GM21576 (cell line): ENCODE data around the gene EIF3L.

Experiments used
- ATAC-seq: cut with Tn5 transposase; IDR thresholded peaks from one replicate; pipeline ENCODE4 v1.9.1; 2021; ENCODE audit warnings: mild to moderate bottlenecking, moderate library complexity; ENCODE audit not compliant: unreplicated experiment

EIF3L gene

DNA sequence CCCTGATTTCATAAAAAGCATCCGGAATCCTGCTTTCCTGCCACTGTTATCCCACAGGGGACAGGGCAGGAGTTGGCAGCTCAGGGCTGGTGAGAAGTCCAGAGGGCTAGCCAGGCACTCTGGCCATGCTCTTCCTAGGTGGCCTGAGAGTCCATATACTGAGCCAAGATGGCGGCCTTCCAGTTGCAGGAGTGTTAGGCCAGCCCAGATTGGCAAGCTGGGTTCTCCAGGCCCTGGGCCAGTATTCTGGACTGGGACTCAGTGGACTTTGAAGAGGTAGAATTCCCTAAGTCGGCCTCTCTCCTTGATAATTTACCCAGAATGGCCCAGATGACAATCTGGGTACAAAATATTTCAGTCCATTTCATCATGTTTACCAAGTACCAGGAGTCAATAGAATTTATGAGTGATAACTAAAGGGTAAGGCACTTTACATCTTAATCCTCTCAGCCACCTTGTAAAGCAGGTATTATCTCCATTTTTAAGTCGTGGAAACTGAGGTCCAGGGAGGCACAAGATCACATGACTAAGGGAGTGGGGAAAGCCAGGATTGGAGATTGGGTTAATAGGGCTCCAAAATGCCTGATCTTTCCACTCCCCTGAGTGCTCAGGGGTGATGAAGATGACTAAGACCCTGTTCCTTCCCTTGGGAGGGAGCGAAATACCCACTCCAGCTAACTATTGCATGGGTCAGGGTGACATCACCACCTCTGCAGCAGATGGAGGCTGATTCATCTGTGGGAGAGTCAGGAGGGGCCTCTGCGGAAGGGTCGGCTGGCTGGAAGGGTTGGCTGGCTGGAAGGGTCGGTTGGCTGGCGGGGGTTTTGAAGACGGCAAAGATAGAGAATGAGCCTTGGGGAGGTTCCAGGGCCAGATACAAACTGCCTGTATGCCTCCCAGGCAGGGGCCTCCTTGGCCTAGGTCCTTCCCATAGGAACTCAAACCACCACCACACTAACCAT is 55.6 kb downstream of the EIF3L start:
- ATAC-seq = no peak

DNA sequence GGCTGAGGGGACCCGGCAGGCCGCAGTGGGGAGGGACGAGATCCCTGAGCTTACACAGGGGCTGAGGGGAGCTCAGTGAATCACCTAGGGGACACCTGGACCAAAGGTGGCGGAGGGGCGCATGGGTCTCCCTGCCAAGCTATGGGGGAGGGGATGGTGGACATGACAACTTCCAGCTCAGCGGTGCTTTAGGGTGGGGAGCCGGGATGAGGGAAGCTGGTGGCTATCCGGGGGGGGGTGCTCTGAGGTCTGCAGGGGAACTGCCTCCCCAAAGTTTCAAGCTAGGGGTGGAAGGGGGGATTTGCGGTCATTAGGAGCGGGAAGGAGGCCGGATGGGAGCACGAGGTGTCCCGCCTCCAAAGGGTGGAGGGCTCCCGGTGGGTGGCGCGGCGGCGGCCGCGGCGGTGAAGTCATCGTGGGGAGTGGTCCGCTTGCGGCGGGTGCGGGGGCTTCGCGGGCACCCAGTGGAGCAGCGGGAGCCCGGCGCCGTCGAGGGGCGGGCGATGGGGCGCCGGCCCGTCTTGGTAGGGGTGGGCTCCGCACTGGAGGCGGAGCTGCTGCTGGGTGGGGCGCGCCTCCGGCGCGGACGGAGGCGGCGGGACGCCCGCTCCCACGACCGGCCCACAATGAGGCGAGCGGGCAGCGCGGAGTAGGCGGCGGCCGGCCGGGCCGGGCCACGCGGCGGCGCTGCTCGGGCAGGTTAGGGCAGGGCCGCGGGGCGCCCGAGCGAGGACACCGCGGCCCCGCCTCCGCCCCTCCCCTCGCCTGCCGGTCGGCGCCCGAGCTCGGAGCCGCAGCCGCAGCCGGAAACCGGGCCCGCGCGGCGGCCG is 56.5 kb downstream of the EIF3L start, which contains the start of gene MICALL1:
MICALL1 (plus strand) TSS at position 764 of the 830 bp plus-strand sequence. CDS start 126 bp downstream, outside the sequence.
- peak; percentile 74 for ATAC-seq

DNA sequence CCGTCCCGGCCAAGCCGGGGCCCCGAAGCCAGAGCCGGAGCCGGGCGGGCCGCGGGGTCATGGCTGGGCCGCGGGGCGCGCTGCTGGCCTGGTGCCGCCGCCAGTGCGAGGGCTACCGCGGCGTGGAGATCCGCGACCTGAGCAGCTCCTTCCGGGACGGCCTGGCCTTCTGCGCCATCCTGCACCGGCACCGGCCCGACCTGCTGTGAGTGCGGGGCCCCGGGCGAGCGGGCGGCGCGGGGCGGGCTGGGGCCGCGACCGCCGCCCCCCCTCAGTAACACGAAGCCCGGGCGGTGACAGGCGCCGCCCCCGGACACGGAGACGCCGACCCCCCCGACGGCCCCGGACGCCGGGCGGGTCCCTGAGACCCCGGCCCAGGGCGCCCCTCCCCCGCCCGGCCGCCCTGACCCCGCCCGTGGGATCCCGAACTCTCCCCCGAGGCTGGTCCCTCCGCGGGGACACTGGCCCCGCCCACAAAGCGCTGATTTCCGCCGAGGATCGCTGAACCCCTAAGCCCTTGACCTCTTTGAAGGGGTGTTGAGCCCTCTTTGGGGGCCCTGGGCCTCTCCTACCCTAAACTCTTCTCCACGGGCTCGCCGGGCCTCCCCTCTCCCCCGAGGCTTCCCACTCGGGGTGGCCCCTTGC is 57.3 kb downstream of the EIF3L start:
- no peak for ATAC-seq

DNA sequence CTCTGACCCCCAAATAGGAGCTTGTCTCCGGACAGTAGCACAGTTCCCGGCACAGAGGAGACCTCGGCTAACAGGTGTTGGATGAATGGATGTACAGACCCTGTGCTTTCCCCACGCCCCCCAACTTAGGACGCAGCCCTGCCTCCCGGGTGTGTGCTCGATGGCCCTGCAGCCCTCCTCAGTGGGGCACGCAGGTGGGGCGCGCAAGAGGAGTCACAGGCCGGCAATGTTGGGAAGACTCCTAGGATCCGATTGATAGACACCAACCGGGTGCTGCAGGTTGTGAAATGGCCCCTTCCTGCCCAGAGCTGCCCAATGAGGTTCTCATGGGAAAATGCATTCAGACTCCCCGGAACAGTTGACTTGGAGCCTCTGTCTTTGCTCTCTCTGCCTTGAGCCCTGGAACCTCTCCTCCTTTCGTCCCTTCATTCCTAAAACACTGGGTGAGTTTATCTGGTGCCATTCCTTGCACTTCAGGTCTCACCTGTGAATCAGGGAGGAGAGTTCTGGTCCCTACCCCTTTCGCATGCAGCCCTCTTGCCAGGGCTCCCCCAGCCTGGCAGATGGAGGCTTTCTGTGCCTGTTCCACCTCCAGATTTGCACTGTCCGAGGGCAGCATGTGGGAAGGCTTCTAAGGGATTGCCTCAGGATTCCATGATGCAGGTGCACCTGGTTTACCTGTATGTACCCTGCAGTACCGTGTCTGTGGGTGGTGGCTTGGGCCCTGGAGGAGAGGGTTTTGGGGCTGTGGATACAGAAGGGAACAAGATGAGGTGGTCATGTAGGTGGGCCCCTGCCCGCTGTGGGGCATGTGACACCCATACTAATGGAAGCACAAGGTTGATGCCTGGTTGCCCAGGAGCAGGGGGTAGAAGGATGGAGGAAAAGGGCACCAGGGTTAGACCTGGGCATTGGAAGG is 58.1 kb downstream of the EIF3L start:
- no peak for ATAC-seq

DNA sequence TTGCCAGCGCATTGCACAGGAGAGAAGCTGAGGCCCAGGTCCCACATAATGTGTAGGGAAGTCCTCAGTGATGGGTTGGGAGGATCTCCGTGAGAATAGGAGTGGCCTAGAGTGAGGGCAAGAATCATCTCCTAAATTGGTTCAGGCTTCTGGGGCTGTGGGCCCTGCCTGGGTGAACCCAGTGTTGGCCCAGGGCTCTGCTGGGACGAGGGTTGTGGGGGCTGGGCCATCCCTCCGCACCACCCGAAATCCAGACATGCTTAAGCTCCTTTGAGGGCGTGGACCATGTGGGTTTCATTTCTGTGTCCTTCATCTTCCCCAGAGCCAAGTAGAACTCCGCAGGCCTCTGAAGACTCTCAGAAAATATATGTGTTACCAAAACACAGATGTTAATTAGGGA is 60.5 kb downstream of the EIF3L start:
- ATAC-seq = no peak

DNA sequence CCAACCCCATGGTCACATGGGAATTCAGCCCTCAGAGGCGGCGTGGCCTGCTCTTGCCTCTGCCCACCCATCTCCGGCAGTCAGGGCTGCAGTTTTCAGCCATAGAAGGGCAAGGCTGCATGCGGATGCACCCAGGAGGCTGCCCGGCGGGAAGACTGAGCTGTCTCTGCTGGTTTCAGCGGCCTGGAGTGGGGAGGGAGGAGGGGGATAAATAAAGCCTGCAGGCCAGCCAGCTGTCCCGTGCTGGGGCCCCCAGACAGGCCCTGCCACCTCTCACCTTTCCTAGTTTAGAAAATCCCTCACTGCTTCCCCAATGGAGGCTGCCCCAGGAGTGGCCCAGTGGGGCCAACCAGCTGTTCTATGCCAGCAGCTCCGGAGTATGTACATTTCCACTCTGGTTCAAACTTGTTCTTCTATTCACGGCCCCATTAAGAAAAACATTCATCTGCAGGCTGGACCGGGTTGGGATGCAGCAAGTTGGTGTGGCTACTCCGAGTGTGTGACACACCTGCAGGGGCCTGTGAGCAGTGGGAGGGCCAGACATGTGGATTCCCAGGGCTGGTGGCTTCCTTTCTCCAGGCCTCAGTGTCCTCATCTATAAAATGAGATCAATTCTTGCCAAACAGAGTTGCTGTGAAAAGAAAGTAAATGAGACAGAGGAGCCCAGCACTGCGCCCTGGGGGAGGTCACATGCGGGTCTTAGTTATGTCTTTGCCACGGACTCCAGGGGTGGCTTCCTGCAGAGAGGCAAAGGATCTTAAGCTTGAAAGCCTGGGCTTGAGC is 61.9 kb downstream of the EIF3L start:
- no peak for ATAC-seq

DNA sequence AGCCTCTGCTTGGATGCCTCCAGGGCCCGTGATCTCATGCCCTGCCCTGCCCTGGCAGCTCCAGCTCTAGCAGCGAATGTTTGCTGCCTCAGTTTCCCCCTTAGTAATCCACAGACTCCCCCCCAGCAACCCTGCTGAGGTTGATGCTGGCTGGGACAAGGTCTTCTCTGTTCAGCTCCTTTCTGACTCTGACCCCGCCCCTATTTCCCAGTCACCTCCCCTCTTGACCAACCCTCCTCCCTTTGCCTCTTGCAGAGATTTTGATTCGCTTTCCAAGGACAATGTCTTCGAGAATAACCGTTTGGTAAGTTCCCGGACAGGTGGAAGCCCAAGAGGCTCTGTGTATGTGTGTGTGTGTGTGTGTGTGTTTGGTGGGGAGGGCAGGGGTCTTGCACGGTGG is 62.5 kb downstream of the EIF3L start:
- no peak for ATAC-seq

DNA sequence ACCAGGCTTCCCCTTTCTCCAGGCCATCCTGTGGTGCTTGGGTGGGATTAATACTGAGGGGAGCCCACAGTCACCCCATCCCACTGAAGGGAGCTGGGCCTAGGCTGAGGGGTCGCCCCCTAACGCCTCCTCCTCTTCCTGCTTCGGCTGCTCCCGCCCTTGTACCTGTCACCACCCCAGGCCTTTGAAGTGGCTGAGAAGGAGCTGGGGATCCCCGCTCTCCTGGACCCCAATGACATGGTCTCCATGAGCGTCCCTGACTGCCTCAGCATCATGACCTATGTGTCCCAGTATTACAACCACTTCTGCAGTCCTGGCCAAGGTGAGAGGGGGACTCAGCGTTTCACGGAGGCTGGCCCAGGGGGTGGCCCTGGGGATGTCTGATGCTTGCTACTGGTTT is 63.0 kb downstream of the EIF3L start:
- no peak for ATAC-seq

DNA sequence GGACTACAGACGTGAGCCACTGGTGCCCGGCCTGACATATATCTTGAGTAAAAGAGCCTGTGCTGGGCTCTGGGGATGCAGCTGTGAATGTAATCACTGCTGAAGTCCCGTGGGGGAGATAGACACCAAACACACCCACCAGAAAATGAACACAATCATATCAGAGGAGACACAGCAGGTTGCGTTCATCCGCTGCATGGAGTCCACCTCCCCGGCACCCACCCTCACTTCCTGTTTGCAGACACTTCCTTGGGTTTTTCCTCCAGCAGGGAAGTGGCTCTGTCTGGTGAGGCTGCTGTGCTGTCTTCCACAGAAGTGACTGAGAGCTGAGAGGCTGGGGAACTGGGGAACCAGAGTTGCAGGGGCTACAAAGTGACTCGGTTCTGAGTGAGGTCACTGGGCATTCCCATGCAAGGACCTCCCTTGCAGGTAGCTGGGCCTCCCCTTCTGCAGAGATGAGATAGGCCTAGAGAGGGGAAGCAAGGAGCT is 64.1 kb downstream of the EIF3L start:
- no peak for ATAC-seq

DNA sequence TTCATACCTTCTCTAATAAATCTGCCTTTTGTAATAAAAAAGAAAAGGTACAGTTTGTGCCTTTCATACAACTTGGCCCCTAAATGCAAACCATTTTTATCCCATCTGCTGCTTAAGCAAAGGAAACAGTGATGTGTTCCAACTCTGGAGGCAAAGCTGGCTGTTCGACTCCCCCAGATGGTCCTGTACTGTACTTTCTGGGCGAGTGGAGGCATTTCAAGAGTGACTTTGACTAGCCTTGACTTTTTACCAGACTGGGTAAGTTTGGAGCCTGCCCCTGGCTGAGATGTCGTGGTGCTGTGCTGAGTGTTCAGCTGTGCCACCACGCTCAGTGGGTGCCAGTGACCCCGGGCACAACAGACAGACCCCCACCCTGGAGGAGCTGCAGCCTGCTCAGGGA is 67.1 kb downstream of the EIF3L start:
- ATAC-seq = no peak

DNA sequence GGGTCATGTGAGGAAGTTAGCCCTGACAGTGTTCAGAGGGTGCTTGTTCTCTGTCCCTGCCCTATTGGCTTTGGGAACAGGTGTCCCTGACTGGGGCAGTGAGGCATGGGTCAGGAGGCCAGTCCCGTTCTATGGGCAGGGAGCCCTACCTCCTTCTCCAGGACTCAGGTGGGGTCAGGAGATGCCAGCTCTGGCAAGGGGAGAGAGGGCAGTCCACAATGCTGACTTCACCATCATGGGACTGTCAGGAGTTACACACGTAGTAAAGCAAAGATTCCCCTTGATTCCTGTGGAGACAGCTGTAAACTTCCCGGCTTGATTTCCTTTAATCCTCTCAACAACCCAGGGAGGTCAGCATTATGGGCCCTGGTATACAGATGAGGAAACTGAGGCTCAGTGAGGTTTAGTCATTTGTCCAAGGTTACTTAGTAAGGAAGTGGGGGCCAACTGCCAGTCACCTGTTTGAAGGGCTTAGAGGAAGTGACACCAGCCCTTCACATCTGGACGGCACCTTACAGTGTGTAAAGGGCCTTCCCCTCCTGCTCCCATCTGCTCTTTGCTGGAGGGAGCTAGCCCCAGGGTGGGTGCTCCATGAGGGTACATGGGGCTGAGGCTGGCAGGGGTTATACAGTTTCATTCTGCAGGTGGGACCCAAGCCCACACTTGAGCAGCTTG is 68.8 kb downstream of the EIF3L start:
- ATAC-seq = no peak

DNA sequence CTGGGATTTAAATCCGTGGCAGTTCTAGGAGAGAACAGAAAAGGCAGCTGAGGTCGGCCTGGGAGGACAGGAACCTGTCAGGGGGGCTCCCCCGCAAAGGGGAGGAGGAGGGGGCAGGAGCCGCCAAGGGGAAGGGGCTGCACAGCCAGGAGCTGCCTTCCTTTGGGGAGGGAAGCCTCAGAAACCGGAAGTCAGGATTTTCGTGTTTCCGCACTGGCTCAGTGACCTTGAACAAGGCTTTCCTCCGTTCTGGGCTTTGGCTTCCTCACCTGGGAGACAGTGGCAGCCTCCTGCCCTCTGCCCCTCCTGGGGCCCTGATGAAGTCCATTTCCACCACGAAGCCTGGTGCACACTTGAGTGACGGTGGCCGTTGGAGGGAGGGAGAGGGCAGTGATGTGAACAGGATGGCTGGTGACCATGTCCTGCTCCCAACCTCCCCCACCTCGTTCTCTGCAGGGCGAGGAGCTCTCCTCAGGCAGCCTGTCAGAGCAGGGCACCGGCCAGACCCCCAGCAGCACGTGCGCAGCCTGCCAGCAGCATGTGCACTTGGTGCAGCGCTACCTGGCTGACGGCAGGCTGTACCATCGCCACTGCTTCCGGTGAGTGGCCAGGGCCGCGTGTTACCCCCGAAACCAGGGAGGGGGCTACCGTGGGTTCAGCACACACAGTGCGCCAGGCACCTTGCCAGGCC is 69.5 kb downstream of the EIF3L start:
- no peak for ATAC-seq

DNA sequence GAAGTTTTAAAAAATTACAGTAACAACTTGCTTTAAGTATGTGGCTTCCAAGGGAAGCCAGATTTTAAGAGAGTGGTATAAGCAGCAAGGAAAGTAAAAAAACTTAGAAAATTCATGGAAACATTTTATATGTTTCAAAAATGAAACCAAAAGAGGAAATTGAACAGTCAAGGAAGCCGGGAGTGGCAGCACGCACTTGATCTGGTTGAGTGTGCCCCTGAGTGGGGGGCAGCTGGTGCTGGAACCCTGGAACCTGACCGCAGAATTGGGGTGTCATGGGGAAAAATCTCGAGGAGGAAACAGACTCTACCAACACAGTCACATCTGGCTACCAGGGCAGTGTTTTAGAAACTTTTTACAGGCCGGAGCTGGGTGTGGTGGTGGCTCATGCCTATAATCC is 70.9 kb downstream of the EIF3L start:
- ATAC-seq = no peak

DNA sequence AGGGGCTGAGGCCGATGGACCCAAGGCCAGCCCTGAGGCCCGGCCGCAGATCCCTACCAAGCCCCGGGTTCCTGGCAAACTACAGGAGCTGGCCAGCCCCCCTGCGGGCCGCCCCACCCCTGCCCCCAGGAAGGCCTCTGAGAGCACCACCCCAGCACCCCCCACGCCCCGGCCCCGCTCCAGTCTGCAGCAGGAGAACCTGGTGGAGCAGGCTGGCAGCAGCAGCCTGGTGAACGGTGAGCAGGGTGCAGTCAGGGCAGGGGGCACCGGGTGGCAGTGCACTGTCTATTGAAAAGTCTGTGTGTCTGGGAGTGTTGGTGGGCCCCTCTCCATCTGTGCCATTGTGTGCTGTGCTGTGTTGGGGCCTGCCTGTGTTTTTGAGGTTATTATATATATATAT is 73.0 kb downstream of the EIF3L start:
- ATAC-seq = no peak

DNA sequence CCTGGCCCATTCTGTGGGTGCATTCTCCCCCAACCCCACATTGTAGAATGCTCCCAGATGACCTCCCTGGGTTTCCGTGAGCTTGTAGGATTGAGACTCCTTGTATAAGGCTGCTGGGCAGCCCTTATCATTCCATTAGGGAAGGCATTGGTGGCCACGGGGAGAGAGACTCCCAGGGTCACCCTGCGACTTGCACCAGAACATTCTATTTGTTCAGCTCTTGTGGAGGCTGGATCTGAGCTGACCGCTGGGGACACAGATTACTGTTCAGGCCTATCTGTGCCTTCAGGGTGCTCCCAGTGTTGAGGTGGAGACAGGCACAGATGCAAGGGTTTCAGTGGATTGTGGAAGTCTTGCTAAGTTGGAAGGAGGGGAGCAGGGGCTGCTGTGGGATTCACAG is 74.7 kb downstream of the EIF3L start:
- no peak for ATAC-seq

DNA sequence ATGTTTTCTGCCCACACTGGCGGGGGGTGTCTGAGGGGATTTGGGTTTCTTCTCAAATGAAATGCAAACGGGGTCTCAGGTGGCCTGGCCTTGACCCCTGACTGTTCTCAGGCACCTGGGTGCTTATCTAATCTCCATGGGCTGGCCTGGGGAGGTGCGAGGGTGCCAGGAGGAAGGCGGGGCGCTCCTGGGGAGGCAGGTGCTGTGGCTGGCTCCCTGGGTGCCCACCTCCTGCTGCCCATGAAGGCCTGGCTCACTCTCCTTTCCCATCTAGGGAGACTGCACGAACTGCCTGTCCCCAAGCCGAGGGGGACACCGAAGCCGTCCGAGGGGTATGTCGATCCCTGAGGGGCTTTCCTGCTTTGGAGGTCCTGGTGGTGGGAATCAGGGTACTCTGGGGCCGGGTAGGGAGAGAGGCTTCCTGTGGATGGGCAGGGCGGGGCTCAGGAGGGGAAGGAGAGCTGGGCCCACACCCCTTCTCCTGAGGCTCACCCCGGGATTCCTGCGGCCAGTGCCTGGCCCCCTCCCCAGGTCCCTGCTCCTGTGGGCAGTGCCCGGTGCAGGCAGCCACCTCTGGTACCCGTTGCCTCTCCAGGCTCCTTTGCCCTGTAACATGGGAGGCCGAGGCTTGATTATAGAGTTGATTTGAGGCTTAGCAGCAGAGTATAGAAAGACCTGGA is 75.3 kb downstream of the EIF3L start:
- no peak for ATAC-seq

DNA sequence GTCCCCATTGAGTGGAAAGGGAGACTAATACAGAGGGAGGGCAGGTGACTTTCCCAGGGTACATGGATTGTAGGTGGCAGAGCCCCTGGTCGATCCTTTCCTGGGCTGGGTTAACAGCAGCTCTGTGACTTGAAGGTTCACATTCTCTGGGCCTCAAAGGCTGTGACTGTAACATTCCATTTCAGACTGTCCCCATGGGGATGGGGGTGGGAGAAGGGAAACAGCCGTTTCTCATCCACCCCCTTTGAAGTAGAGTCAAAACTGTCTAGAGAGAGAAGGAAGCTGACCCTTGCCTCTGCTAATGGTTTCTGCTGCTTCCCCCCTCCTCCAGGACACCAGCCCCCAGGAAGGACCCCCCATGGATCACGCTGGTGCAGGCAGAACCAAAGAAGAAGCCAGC is 76.1 kb downstream of the EIF3L start:
- no peak for ATAC-seq

DNA sequence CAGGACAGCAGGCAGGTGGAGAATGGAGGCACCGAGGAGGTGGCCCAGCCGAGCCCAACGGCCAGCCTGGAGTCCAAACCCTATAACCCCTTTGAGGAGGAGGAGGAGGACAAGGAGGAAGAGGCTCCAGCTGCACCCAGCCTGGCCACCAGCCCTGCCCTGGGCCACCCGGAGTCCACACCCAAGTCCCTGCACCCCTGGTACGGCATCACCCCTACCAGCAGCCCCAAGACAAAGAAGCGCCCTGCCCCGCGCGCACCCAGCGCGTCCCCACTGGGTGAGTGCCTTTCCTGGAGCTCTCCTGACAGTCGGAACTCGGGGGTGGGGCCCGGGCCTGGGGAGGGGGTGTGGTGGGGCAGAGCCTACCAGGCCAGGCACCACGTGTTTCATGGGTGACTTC is 76.5 kb downstream of the EIF3L start:
- ATAC-seq = no peak
